GM13977 (cell line): ENCODE measurements around the gene SCUBE2.
"Not testable (repeated sequence)": the region's sequence is repeated elsewhere in the genome, so short reads cannot be mapped to it uniquely, and the experiment has no call there.

ENCODE experiments used
- DNase-seq: peaks from one replicate; pipeline ENCODE4 v3.0.0; 2012; ENCODE audit warnings: low spot score
- in situ Hi-C: fragments of 300-500 bp; cut with MboI; formaldehyde crosslinking; loops from one replicate; pipeline ENCODE4 v1.12.0; 2022; ENCODE audit warnings: low sequenced_read_pairs, low pct_unique_long_range_greater_than_20kb, mixed read lengths, inconsistent platforms; ENCODE audit not compliant: unreplicated experiment
- TF ChIP-seq, protein P1 (sequence below): IDR thresholded peaks from 2 replicates; pipeline ENCODE4 v1.5.1; 2012; ENCODE audit warnings: mild to moderate bottlenecking, control low read depth; ENCODE audit not compliant: insufficient read depth; ENCODE audit errors: extremely low read depth, missing control alignments

SCUBE2 gene

DNA sequence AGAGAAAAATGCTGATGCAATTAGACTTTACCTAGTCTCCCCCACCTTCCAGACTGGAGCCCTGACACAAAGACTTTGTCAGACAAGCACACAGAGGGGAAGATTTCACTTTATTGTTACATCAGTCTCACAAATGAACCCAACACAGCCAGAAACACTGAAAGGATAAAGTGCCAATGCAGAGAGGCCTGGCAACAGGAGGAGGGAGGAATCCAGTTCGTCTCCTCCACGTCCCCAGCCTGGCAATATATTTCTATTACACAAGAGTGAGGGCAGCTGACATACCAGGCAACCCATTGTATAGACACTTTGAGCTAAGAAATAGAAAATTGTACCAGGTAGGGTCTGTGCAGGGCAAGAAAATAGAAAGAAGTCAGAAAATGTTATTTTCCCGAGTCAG lies 110.9 kb downstream of the SCUBE2 start:
- in situ Hi-C loops, result no loop called here
- DNase-seq, result no peak
- TF ChIP-seq, protein P1, sequence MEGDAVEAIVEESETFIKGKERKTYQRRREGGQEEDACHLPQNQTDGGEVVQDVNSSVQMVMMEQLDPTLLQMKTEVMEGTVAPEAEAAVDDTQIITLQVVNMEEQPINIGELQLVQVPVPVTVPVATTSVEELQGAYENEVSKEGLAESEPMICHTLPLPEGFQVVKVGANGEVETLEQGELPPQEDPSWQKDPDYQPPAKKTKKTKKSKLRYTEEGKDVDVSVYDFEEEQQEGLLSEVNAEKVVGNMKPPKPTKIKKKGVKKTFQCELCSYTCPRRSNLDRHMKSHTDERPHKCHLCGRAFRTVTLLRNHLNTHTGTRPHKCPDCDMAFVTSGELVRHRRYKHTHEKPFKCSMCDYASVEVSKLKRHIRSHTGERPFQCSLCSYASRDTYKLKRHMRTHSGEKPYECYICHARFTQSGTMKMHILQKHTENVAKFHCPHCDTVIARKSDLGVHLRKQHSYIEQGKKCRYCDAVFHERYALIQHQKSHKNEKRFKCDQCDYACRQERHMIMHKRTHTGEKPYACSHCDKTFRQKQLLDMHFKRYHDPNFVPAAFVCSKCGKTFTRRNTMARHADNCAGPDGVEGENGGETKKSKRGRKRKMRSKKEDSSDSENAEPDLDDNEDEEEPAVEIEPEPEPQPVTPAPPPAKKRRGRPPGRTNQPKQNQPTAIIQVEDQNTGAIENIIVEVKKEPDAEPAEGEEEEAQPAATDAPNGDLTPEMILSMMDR, result no peak

DNA sequence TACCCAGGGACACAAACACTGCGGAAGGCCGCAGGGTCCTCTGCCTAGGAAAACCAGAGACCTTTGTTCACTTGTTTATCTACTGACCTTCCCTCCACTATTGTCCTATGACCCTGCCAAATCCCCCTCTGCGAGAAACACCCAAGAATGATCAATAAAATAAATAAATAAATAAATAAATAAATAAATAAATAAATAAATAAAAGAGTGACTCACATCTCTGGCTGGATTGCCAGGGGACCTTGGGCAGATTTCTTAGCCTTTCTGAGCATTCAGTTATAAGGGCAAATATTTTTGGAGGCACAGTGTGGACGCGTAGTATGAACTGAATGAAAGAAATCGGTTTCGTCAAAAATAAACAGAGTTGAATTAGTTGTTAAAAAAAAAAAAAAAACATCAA lies 112.0 kb downstream of the SCUBE2 start:
- not testable (repeated sequence) for DNase-seq

DNA sequence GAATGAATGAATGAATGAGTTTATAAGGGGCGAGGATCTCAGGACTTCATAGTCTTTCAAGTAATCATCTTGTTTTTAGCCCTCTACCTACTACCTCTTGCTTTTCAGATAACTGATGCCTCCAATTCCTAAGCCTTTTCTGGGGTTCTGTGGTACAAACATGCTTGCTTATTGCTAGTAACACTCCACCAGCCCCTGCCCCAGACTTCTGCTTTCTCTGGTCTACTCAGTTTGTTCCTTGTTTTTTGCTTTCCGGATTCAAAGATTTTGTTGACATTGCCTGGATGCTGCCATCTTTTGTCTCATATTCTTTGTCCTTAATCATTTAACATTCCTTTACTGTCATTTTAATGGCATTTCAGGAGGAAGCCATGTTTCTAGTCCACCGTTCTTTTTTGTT lies 118.3 kb downstream of the SCUBE2 start:
- in situ Hi-C loops, result no loop called here
- DNase-seq, result no peak
- TF ChIP-seq, protein P1, result no peak

More for the DNA sequence above, 112.0 kb downstream of the SCUBE2 start:
- in situ Hi-C loops, result not testable (repeated sequence)

DNA sequence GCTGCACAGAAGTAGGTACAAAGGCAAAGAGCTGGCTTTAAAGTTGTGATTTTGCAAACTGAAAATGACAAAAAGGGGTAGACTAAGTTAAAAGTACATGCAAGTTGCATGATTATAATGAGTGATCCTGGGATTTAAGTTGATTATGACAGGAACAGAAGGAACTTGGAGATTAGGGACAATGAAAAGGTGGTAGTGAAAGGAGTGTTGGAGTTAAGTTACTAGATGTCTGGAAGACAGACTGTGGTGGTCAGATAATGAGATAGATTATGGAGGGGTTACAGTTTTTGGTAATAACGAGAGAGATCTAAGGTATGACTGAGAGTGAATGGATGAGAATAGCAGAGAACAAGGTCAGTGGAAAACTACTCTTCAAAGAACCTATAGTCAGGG lies 119.5 kb downstream of the SCUBE2 start:
- TF ChIP-seq, protein P1, result no peak
- in situ Hi-C loops, result no loop called here
- DNase-seq, result no peak

DNA sequence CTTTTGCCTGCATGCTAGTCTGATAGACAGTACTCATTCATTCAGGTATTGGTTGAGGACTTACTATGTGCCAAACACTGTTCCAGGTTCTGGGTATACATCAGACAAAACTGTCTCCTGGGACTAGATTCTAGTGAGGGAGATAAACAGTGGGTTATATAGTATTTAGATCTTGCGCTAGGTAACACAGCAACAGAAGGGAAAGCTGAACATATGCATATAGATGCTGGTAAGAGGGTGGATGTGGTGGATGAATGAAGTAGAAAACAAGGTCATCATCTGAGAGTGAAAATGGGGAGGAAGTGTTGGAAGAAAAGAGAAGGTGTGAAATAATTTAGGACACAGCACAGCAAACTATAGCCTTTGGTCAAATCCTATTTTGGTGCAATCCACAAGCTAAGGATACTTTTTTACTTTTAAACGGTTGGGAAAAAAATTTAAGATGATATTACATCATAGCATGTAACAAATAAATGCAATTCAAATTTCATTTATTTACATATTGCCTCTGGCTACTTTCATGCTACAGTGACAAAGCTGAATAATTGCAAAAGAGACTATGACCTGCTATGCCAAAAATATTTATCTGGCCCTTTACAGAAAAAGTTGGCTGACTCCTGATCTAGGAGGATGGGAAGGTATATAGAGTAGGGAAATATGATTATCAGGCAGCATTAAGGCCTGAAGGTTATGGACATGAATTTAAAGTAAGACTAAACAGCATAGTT lies 120.0 kb downstream of the SCUBE2 start:
- TF ChIP-seq, protein P1, result no peak
- in situ Hi-C loops, result no loop called here
- no peak for DNase-seq
